ENCODE measurements around the gene GRAMD2A.

GRCh38 chr15:72235298-72235697 lies 37.7 kb upstream of the GRAMD2A start:
- TF ChIP-seq CTCF (IDR thresholded peaks at IDR 0.05; ENCODE audit: low read length) (no peak), EZH2 (IDR thresholded peaks at IDR 0.05; ENCODE audit: borderline replicate concordance, low read length) (no peak)
